CD14-positive monocyte (primary cell): ENCODE results near the gene CFHR4. TPM values are rescaled to one million over a fixed set of nuclear protein-coding genes. Genes with fewer than 3 reads are reported as not detected.

Experiments
- DNase-seq, 3 donors: peaks; one replicate each; pipeline ENCODE4 v3.0.0-alpha.2; 2011 to 2022
- H2AFZ ChIP-seq: 2 replicates; pipeline ENCODE4 v1.6.0; 2012; ENCODE audit warnings: mild to moderate bottlenecking, low read depth, low read length, inconsistent platforms; ENCODE audit not compliant: insufficient read depth, poor library complexity, severe bottlenecking
- H3K27ac ChIP-seq, 2 donors: 1 replicate in 1 of 2; 2 replicates in 1 of 2; pipeline ENCODE4 v1.5.1; 2012 to 2013; ENCODE audit warnings: low read length in 2 of 2, control low read depth in 1 of 2, inconsistent platforms in 1 of 2, low read depth in 1 of 2, mild to moderate bottlenecking in 1 of 2
- H3K27me3 ChIP-seq, 2 donors: one replicate each; pipeline versions ENCODE4 v1.6.0 to v1.6.1; 2011 to 2013; ENCODE audit warnings: low read length in 2 of 2; ENCODE audit not compliant: control insufficient read depth in 2 of 2, insufficient read depth in 2 of 2
- H3K36me3 ChIP-seq, 2 donors: replicated peaks in 1 of 2; 1 replicate in 1 of 2; 2 replicates in 1 of 2; pipeline versions ENCODE4 v1.5.1 to v1.6.1; 2012 to 2013; ENCODE audit warnings: low read length in 2 of 2, control low read depth in 1 of 2, inconsistent platforms in 1 of 2, mild to moderate bottlenecking in 1 of 2; ENCODE audit not compliant: insufficient read depth in 2 of 2, control insufficient read depth in 1 of 2
- H3K4me1 ChIP-seq, 2 donors: 1 replicate in 1 of 2; 2 replicates in 1 of 2; pipeline versions ENCODE4 v1.5.1 to v1.6.1; 2012 to 2013; ENCODE audit warnings: low read length in 2 of 2, control low read depth in 1 of 2, inconsistent platforms in 1 of 2, mild to moderate bottlenecking in 1 of 2, moderate library complexity in 1 of 2; ENCODE audit not compliant: insufficient read depth in 2 of 2, control insufficient read depth in 1 of 2
- H3K4me2 ChIP-seq: replicated peaks from 2 replicates; pipeline ENCODE3; 2012; ENCODE audit warnings: low read length, moderate library complexity, mild to moderate bottlenecking; ENCODE audit not compliant: poor library complexity, severe bottlenecking; ENCODE audit errors: extremely low read depth
- H3K4me3 ChIP-seq, 3 experiments: fragments of 200-600 bp in 1 of 3; sonication (generic) in 1 of 3; replicated peaks in 1 of 3; 1 replicate in 2 of 3; 2 replicates in 1 of 3; pipeline ENCODE4 v1.5.1; 2011 to 2013; ENCODE audit warnings: low read length in 3 of 3, mild to moderate bottlenecking in 3 of 3, control low read depth in 2 of 3, low read depth in 2 of 3, inconsistent platforms in 1 of 3, moderate library complexity in 1 of 3
- H3K79me2 ChIP-seq: 2 replicates; pipeline ENCODE4 v1.6.0; 2012; ENCODE audit warnings: mild to moderate bottlenecking, control low read depth, inconsistent platforms, low read length, moderate library complexity; ENCODE audit not compliant: insufficient read depth
- H3K9ac ChIP-seq: 2 replicates; pipeline ENCODE4 v1.6.0; 2017; ENCODE audit warnings: low read length, mild to moderate bottlenecking; ENCODE audit not compliant: insufficient read depth, poor library complexity, severe bottlenecking
- H3K9me3 ChIP-seq, 2 donors: replicated peaks in 1 of 2; 1 replicate in 1 of 2; 2 replicates in 1 of 2; pipeline versions ENCODE4 v1.5.1 to v1.6.1; 2012 to 2013; ENCODE audit warnings: low read length in 2 of 2, control low read depth in 1 of 2; ENCODE audit not compliant: control insufficient read depth in 1 of 2, insufficient read depth in 1 of 2
- H4K20me1 ChIP-seq: 2 replicates; pipeline ENCODE4 v1.6.0; 2012; ENCODE audit warnings: mild to moderate bottlenecking, low read length, control low read depth, moderate library complexity; ENCODE audit not compliant: insufficient read depth
- H3K27ac Mint-ChIP-seq, 7 donors: one replicate each; pipeline ENCODE4 v1.8.0; 2020; ENCODE audit warnings: mild to moderate bottlenecking in 7 of 7, mixed read lengths in 7 of 7, moderate library complexity in 6 of 7, inconsistent platforms in 2 of 7
- H3K27me3 Mint-ChIP-seq, 3 donors: one replicate each; pipeline ENCODE4 v1.8.0; 2021 to 2022; ENCODE audit warnings: low read depth in 3 of 3, mild to moderate bottlenecking in 3 of 3, mixed read lengths in 3 of 3, moderate library complexity in 3 of 3, inconsistent platforms in 1 of 3
- H3K36me3 Mint-ChIP-seq, 2 donors: one replicate each; pipeline ENCODE4 v1.8.0; 2020; ENCODE audit warnings: mixed read lengths in 2 of 2, inconsistent platforms in 1 of 2, mild to moderate bottlenecking in 1 of 2
- H3K4me1 Mint-ChIP-seq: one replicate; pipeline ENCODE4 v1.8.0; 2020; ENCODE audit warnings: mild to moderate bottlenecking, mixed read lengths
- H3K4me3 Mint-ChIP-seq, 2 donors: one replicate each; pipeline ENCODE4 v1.8.0; 2020; ENCODE audit warnings: mild to moderate bottlenecking in 2 of 2, mixed read lengths in 2 of 2, moderate library complexity in 1 of 2
- H3K9me3 Mint-ChIP-seq, 7 donors: one replicate each; pipeline ENCODE4 v1.8.0; 2020 to 2022; ENCODE audit warnings: mixed read lengths in 7 of 7, mild to moderate bottlenecking in 6 of 7, moderate library complexity in 6 of 7, inconsistent platforms in 2 of 7
- CTCF ChIP-seq: fragments of 200-600 bp; IDR thresholded peaks from one replicate; pipeline ENCODE4 v1.8.0; 2022; ENCODE audit warnings: antibody characterized with exemption, mild to moderate bottlenecking
- WGBS: methylation state at CpG from one replicate; pipeline ENCODE4 v1.1.5; 2013; ENCODE audit warnings: missing lambda C conversion rate; ENCODE audit not compliant: insufficient coverage; 5-methylcytosine and 5-hydroxymethylcytosine counted together
- intact Hi-C, 2 donors: fragments of 100-400 bp; cut with micrococcal nuclease; formaldehyde crosslinking; loops; one replicate each; pipeline versions ENCODE4 v1.15.0 to v1.15.1; 2023
- polyA plus RNA-seq, 3 donors: library from polyadenylated mRNA; depleted of rRNA in 1 of 3; unstranded in 2 of 3; stranded (reverse) in 1 of 3; fragments of 300-500 nt in 2 of 3; fragments of >200 nt in 1 of 3; fragmentation: Illumina TruSeq in 2 of 3; gene quantifications; 1 replicate in 2 of 3; 2 replicates in 1 of 3; pipeline ENCODE4 v1.2.3, GENCODE V29; 2012 to 2021

CFHR4 gene
- polyA plus RNA-seq, 3 donors, result not detected

GRCh38 chr1:196960854-196961253 lies 73.0 kb downstream of the CFHR4 start:
- no CpG with 5 or more reads among the region's 3 CpGs for WGBS
- H3K9ac ChIP-seq, result no peak overlapping the region
- Mint-ChIP-seq H3K9me3 (peaks cover 0 to 8% (median 6%) of the 10 kb centered on the region in 7 donors), H3K27me3 (no peaks in the 10 kb centered on the region), H3K36me3 (no peaks in the 10 kb centered on the region), H3K4me3 (no peak overlapping the region), H3K27ac (no peak overlapping the region), H3K4me1 (no peaks in the 10 kb centered on the region)
- H3K36me3 ChIP-seq, result no peaks in the 10 kb centered on the region
- DNase-seq, result no peak
- intact Hi-C loops, result no loop called here
- peaks cover 4 to 5% of the 10 kb centered on the region in 2 donors for H3K9me3 ChIP-seq
- H2AFZ ChIP-seq, result no peak overlapping the region
- H3K27ac ChIP-seq, result no peak overlapping the region
- no peaks in the 10 kb centered on the region for H4K20me1 ChIP-seq
- TF ChIP-seq CTCF, result no peak
- no peak overlapping the region for H3K4me2 ChIP-seq
- no peaks in the 10 kb centered on the region for H3K27me3 ChIP-seq
- no peaks in the 10 kb centered on the region for H3K79me2 ChIP-seq
- no peak overlapping the region for H3K4me3 ChIP-seq
- no peaks in the 10 kb centered on the region for H3K4me1 ChIP-seq

Other genes with a start within 250 kb of the CFHR4 start
- gene CFH, start 236.0 kb upstream of the CFHR4 start, polyA plus RNA-seq, result 1 to 10 TPM in 1 of 3 donors, under 1 TPM in 2; 0.03 to 1.1 (median 0.36) TPM
- gene CFHR3, start 113.2 kb upstream of the CFHR4 start, polyA plus RNA-seq, result not detected
- not detected for gene CFHR1, start 68.3 kb upstream of the CFHR4 start, polyA plus RNA-seq
- not detected for gene CFHR2, start 55.7 kb downstream of the CFHR4 start, polyA plus RNA-seq
- gene CFHR5, start 89.5 kb downstream of the CFHR4 start, polyA plus RNA-seq, result not detected
- gene F13B, start 179.2 kb downstream of the CFHR4 start, polyA plus RNA-seq, result not detected